BLaER1 (cell line): ENCODE measurements around the gene CCDC74B.
A peak's percentile ranks its signal among the peaks of the same experiment; 100 is the strongest.
"Not testable (repeated sequence)": the region's sequence is repeated elsewhere in the genome, so short reads cannot be mapped to it uniquely, and the experiment has no call there.

Experiments used
- H3K27ac ChIP-seq: shearing (Covaris generic); formaldehyde crosslinking; 2 replicates; pipeline ENCODE4 v1.8.1; 2022
- H3K27me3 ChIP-seq: shearing (Covaris generic); formaldehyde crosslinking; 2 replicates; pipeline ENCODE4 v1.8.1; 2022
- H3K36me3 ChIP-seq: shearing (Covaris generic); formaldehyde crosslinking; 2 replicates; pipeline ENCODE4 v1.8.1; 2022
- H3K4me1 ChIP-seq: shearing (Covaris generic); formaldehyde crosslinking; 2 replicates; pipeline ENCODE4 v1.8.1; 2022
- H3K4me2 ChIP-seq: shearing (Covaris generic); formaldehyde crosslinking; 2 replicates; pipeline ENCODE4 v1.8.1; 2022
- H3K4me3 ChIP-seq: shearing (Covaris generic); formaldehyde crosslinking; 2 replicates; pipeline ENCODE4 v1.8.1; 2022
- H3K9ac ChIP-seq: shearing (Covaris generic); formaldehyde crosslinking; 2 replicates; pipeline ENCODE4 v1.8.1; 2022
- H3K9me3 ChIP-seq: shearing (Covaris generic); formaldehyde crosslinking; 2 replicates; pipeline ENCODE4 v1.8.1; 2022
- H4K20me1 ChIP-seq: shearing (Covaris generic); formaldehyde crosslinking; 2 replicates; pipeline ENCODE4 v1.8.1; 2022
- Cebpa-rat ChIP-seq: shearing (Covaris generic); IDR thresholded peaks from 2 replicates; pipeline ENCODE4 v1.8.1; 2022

The CCDC74B gene

GRCh38 chr2:130145006-130145414 lies at the start of gene CCDC74B:
TSS of gene CCDC74B (minus strand) at chr2:130145112. CDS start at chr2:130144996, 116 bp downstream.
- not testable (repeated sequence) for H4K20me1 ChIP-seq, H3K36me3 ChIP-seq, H3K9me3 ChIP-seq, H3K9ac ChIP-seq, H3K27ac ChIP-seq
- H3K4me1 ChIP-seq = peaks cover 18% of the 10 kb centered on the region; the same call in 1 of the 2 replicates
- H3K27me3 ChIP-seq = peaks cover 28% of the 10 kb centered on the region
- H3K4me3 ChIP-seq = peak within 1 kb of the TSS; percentile 58
- H3K4me2 ChIP-seq = peak within 1 kb of the TSS; percentile 70

DNA sequence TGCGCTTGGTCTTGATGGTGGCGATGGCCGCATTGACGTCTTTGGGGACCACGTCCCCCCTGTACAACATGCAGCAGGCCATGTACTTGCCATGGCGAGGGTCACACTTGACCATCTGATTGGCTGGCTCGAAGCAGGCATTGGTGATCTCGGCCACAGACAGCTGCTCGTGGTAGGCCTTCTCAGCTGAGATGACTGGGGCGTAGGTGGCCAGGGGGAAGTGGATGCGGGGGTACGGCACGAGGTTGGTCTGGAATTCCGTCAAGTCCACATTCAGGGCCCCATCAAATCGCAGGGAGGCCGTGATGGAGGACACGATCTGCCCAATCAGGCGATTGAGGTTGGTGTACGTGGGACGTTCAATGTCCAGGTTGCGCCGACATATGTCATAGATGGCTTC lies 48.9 kb upstream of the CCDC74B start:
- H3K27ac ChIP-seq, H3K9me3 ChIP-seq, H3K4me2 ChIP-seq, H3K4me3 ChIP-seq, H3K27me3 ChIP-seq, H3K9ac ChIP-seq, H3K4me1 ChIP-seq: not testable (repeated sequence)
- peaks cover 19% of the 10 kb centered on the region for H4K20me1 ChIP-seq
- peaks cover 30% of the 10 kb centered on the region for H3K36me3 ChIP-seq

- not testable (repeated sequence) for H3K4me2 ChIP-seq, H3K9me3 ChIP-seq, H3K4me1 ChIP-seq
Observed at GRCh38 chr2:130192451-130192850, 47.5 kb upstream of the CCDC74B start.

DNA sequence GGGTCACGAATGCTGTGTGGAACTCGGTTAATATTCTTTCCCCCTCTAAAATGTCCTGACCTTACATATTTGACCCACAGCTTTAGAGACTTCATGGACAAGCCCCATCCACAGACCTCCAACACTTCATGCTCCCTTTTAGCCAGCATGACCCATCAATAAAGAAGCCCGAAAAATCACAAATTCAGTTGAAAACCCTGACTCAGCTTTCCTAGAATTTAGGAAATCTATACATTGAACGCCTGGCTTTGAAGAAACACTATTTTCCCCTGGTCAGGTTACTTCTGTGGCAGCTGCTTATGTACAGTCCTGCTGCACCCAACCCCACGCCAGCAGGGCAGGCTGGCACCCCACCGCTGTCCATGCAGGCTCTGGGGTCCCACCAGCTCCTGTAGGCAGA lies 46.4 kb upstream of the CCDC74B start:
- Histone ChIP-seq H3K4me1 (peaks cover 14% of the 10 kb centered on the region), H4K20me1 (peaks cover 44% of the 10 kb centered on the region), H3K36me3 (peaks cover 54% of the 10 kb centered on the region)
- not testable (repeated sequence) for H3K4me2 ChIP-seq, H3K27ac ChIP-seq, H3K27me3 ChIP-seq, H3K9me3 ChIP-seq, H3K9ac ChIP-seq, H3K4me3 ChIP-seq

More at GRCh38 chr2:130192451-130192850, 47.5 kb upstream of the CCDC74B start:
- not testable (repeated sequence) for H3K27me3 ChIP-seq, H3K4me3 ChIP-seq, H3K9ac ChIP-seq, H3K27ac ChIP-seq
- peaks cover 33% of the 10 kb centered on the region for H4K20me1 ChIP-seq
- peaks cover 43% of the 10 kb centered on the region for H3K36me3 ChIP-seq

DNA sequence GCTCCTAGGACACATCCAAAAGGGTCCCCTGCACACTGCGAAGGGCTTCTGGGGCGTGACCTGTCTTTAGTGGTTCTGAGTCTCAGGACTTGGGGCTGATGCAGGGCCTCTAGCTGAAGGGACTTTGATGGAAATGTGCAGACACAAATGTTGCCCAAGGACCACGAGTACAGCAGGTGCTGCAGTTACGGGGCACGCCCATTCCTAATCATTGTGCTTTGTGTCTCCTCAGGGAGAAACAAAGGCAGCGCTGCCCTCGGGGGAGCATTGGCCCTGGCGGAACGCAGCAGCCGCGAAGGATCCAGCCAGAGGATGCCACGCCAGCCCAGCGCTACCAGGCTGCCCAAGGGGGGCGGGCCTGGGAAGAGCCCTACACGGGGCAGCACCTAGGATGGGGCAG lies 45.3 kb upstream of the CCDC74B start:
- no peak for TF ChIP-seq Cebpa-rat

GRCh38 chr2:130188958-130189357 lies 44.0 kb upstream of the CCDC74B start:
- not testable (repeated sequence) for H3K9ac ChIP-seq, H3K27me3 ChIP-seq, H3K27ac ChIP-seq, H3K9me3 ChIP-seq, H3K4me3 ChIP-seq, H3K4me2 ChIP-seq
- Histone ChIP-seq H4K20me1 (peaks cover 68% of the 10 kb centered on the region), H3K36me3 (peaks cover 70% of the 10 kb centered on the region), H3K4me1 (peaks cover 36% of the 10 kb centered on the region)

More for the DNA sequence above, 45.3 kb upstream of the CCDC74B start:
- Histone ChIP-seq H3K4me1 (peaks cover 24% of the 10 kb centered on the region), H3K27ac (no peak overlapping the region), H3K4me3 (no peak overlapping the region), H3K9ac (no peak overlapping the region), H3K36me3 (peaks cover 62% of the 10 kb centered on the region), H3K4me2 (no peak overlapping the region), H4K20me1 (peaks cover 55% of the 10 kb centered on the region), H3K27me3 (no peaks in the 10 kb centered on the region), H3K9me3 (no peaks in the 10 kb centered on the region)

DNA sequence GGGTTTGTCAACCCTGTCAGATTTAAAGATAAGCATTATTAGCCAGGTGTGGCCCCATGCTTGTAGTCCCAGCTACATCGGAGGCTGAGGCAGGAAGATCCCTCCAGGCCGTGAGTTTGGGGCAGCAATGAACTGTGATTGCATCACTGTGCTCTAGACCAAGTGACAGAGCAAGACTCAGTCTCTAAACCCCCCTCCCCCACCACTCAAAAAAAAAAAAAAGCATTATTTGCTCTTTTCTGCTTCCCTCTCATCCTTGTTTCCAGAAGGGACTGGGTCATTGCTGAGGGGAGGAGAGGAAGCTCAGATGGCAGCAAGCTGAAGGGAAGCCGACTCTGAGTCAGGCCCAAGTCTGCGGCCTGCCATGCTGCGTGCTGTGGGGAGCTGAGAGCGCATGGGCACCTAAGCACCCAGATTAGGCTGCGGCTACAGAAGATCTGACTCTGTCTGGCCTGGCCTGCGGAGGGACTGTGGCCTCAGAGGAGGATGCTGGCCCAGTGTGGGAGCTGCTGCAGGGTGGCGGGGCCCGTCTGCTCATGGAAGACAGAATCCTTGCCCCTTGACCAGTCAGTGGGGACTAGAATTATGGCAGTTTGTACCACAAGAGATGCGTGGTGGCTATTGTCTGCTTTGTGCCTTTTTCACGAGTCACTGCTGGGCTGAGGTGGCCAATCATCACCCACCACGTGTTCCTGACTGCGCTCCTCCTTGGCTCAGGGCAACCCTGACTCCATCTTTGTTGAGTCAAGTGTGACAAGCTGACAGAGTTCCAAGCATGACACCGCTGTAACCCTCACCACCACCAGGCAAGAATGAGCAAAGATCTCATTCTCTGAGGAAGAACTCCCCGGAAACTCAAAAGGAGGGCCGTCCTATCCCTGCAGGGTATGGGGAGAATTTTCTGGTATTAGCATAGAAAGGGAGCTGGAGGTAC lies 43.2 kb upstream of the CCDC74B start:
- H3K9me3 ChIP-seq, H3K9ac ChIP-seq, H3K4me3 ChIP-seq, H3K4me2 ChIP-seq, H3K27ac ChIP-seq, H3K27me3 ChIP-seq: not testable (repeated sequence)
- Histone ChIP-seq H3K4me1 (peaks cover 42% of the 10 kb centered on the region), H3K36me3 (peaks cover 70% of the 10 kb centered on the region), H4K20me1 (peaks cover 74% of the 10 kb centered on the region)

GRCh38 chr2:130187268-130187667 lies 42.4 kb upstream of the CCDC74B start:
- H3K4me2 ChIP-seq = no peak overlapping the region; the same call in 1 of the 2 replicates
- TF ChIP-seq Cebpa-rat = no peak

GRCh38 chr2:130186391-130186790 lies 41.5 kb upstream of the CCDC74B start:
- no peak for TF ChIP-seq Cebpa-rat
- Histone ChIP-seq H3K27ac (0 out of 2 replicates have a peak overlapping the region, but pooled peaks have one; percentile 9), H3K9ac (0 out of 2 replicates have a peak overlapping the region, but pooled peaks have one; percentile 19), H3K4me1 (peaks cover 42% of the 10 kb centered on the region), H3K4me3 (no peak overlapping the region), H3K4me2 (peak overlapping the region; percentile 37), H3K36me3 (peaks cover 64% of the 10 kb centered on the region), H3K9me3 (no peaks in the 10 kb centered on the region), H3K27me3 (no peaks in the 10 kb centered on the region), H4K20me1 (peaks cover 74% of the 10 kb centered on the region)

More at GRCh38 chr2:130187268-130187667, 42.4 kb upstream of the CCDC74B start:
- H3K4me1 ChIP-seq = peaks cover 42% of the 10 kb centered on the region
- peaks cover 74% of the 10 kb centered on the region for H4K20me1 ChIP-seq
- H3K36me3 ChIP-seq = peaks cover 70% of the 10 kb centered on the region
- H3K27me3 ChIP-seq = no peaks in the 10 kb centered on the region
- no peak overlapping the region for H3K9ac ChIP-seq
- no peak overlapping the region for H3K27ac ChIP-seq
- H3K9me3 ChIP-seq = no peaks in the 10 kb centered on the region
- no peak overlapping the region for H3K4me3 ChIP-seq

GRCh38 chr2:130185896-130186295 lies 41.0 kb upstream of the CCDC74B start:
- Histone ChIP-seq H3K36me3 (peaks cover 59% of the 10 kb centered on the region), H3K27me3 (no peaks in the 10 kb centered on the region), H4K20me1 (peaks cover 77% of the 10 kb centered on the region), H3K4me3 (no peak overlapping the region), H3K9ac (0 out of 2 replicates have a peak overlapping the region, but pooled peaks have one; percentile 19), H3K4me2 (peak overlapping the region; percentile 37), H3K9me3 (no peaks in the 10 kb centered on the region), H3K27ac (0 out of 2 replicates have a peak overlapping the region, but pooled peaks have one; percentile 9), H3K4me1 (peaks cover 42% of the 10 kb centered on the region)
- TF ChIP-seq Cebpa-rat = no peak
